Measurements from ENCODE around the gene NAIF1.

The NAIF1 gene

GRCh38 chr9:128104171-128104618 is 37.1 kb upstream of the NAIF1 start:
- TF ChIP-seq CTCF (IDR thresholded peaks at IDR 0.05; ENCODE audit: insufficient read depth, missing control alignments) = no peak
- DNase-seq (ENCODE audit: insufficient read length, low spot score) (no peak), FAIRE-seq (no peak)

- TF ChIP-seq CTCF (IDR thresholded peaks at IDR 0.05; ENCODE audit: insufficient read depth, missing control alignments) = no peak
- FAIRE-seq = no peak
- DNase-seq (ENCODE audit: insufficient read length, low spot score) = no peak
These were observed 36.5 kb upstream of the NAIF1 start for GRCh38 chr9:128103589-128103962.

GRCh38 chr9:128102861-128103588 is 35.9 kb upstream of the NAIF1 start:
- no peak for TF ChIP-seq CTCF (IDR thresholded peaks at IDR 0.05; ENCODE audit: insufficient read depth, missing control alignments)
- DNase-seq (ENCODE audit: insufficient read length, low spot score) (no peak), FAIRE-seq (no peak)

- FAIRE-seq (no peak), DNase-seq (ENCODE audit: insufficient read length, low spot score) (no peak)
- TF ChIP-seq CTCF (IDR thresholded peaks at IDR 0.05; ENCODE audit: insufficient read depth, missing control alignments) = no peak
These were observed 35.1 kb upstream of the NAIF1 start for GRCh38 chr9:128102196-128102595.

- no peak for TF ChIP-seq CTCF (IDR thresholded peaks at IDR 0.05; ENCODE audit: insufficient read depth, missing control alignments)
- FAIRE-seq (no peak), DNase-seq (ENCODE audit: insufficient read length, low spot score) (no peak)
These were observed 34.6 kb upstream of the NAIF1 start for GRCh38 chr9:128101690-128102089.

GRCh38 chr9:128101231-128101661 is 34.1 kb upstream of the NAIF1 start:
- TF ChIP-seq CTCF (IDR thresholded peaks at IDR 0.05; ENCODE audit: insufficient read depth, missing control alignments) = no peak
- DNase-seq (ENCODE audit: insufficient read length, low spot score) (no peak), FAIRE-seq (no peak)

GRCh38 chr9:128100581-128100980 is 33.5 kb upstream of the NAIF1 start:
- TF ChIP-seq CTCF (IDR thresholded peaks at IDR 0.05; ENCODE audit: insufficient read depth, missing control alignments) = no peak
- no peak for DNase-seq (ENCODE audit: insufficient read length, low spot score)
- FAIRE-seq = no peak

Data from D721Med (cell line).